Mesenchymal stem cell (in vitro differentiated cells and primary cell): ENCODE results near the gene RABAC1.

ENCODE experiments used
- DNase-seq: peaks from one replicate; pipeline ENCODE4 v3.0.0-alpha.2; 2013
- H2AFZ ChIP-seq: one replicate; pipeline ENCODE4 v1.6.1; 2013; ENCODE audit warnings: low read depth, mild to moderate bottlenecking, control low read depth, inconsistent platforms, low read length, moderate library complexity
- H2AK5ac ChIP-seq: 2 replicates; pipeline ENCODE4 v1.6.1; 2013; ENCODE audit warnings: low read length, moderate library complexity, mild to moderate bottlenecking, inconsistent platforms; ENCODE audit not compliant: severe bottlenecking
- H2BK120ac ChIP-seq: one replicate; pipeline ENCODE4 v1.6.1; 2013; ENCODE audit warnings: low read depth, mild to moderate bottlenecking, inconsistent platforms, low read length, moderate library complexity
- H2BK12ac ChIP-seq, 2 experiments: one replicate each; pipeline ENCODE4 v1.6.1; 2013; ENCODE audit warnings: inconsistent platforms in 2 of 2, low read length in 2 of 2, mild to moderate bottlenecking in 2 of 2, moderate library complexity in 2 of 2, control low read depth in 1 of 2
- H2BK15ac ChIP-seq: one replicate; pipeline ENCODE4 v1.6.1; 2013; ENCODE audit warnings: mild to moderate bottlenecking, low read depth, inconsistent platforms; ENCODE audit not compliant: poor library complexity, severe bottlenecking
- H2BK5ac ChIP-seq: 2 replicates; pipeline ENCODE4 v1.6.1; 2013; ENCODE audit warnings: low read depth, mild to moderate bottlenecking, low read length, control low read depth, inconsistent platforms; ENCODE audit not compliant: poor library complexity, severe bottlenecking
- H3K14ac ChIP-seq, 2 experiments: one replicate each; pipeline ENCODE4 v1.6.1; 2013; ENCODE audit warnings: inconsistent platforms in 2 of 2, low read length in 2 of 2, control low read depth in 1 of 2, mild to moderate bottlenecking in 1 of 2, moderate library complexity in 1 of 2
- H3K18ac ChIP-seq, 2 experiments: one replicate each; pipeline ENCODE4 v1.6.1; 2013; ENCODE audit warnings: inconsistent platforms in 2 of 2, low read length in 2 of 2, control low read depth in 1 of 2, low read depth in 1 of 2, mild to moderate bottlenecking in 1 of 2
- H3K23ac ChIP-seq, 2 experiments: one replicate each; pipeline ENCODE4 v1.6.1; 2013; ENCODE audit warnings: inconsistent platforms in 2 of 2, low read length in 2 of 2, mild to moderate bottlenecking in 2 of 2, moderate library complexity in 2 of 2, control low read depth in 1 of 2
- H3K27ac ChIP-seq: 2 replicates; pipeline ENCODE4 v1.5.1; 2013; ENCODE audit warnings: mild to moderate bottlenecking, moderate library complexity, low read length, control low read depth, inconsistent platforms; ENCODE audit not compliant: poor library complexity, severe bottlenecking
- H3K27me3 ChIP-seq, 2 experiments: 2 replicates each; pipeline versions ENCODE4 v1.6.1 to v1.7.0; 2013; ENCODE audit warnings: low read length in 2 of 2, mild to moderate bottlenecking in 2 of 2, moderate library complexity in 2 of 2, control low read depth in 1 of 2, inconsistent platforms in 1 of 2; ENCODE audit not compliant: control insufficient read depth in 1 of 2, insufficient read depth in 1 of 2
- H3K36me3 ChIP-seq, 2 experiments: 2 replicates each; pipeline versions ENCODE4 v1.6.1 to v1.7.0; 2013; ENCODE audit warnings: low read length in 2 of 2, control low read depth in 1 of 2, inconsistent platforms in 1 of 2, low read depth in 1 of 2, mild to moderate bottlenecking in 1 of 2; ENCODE audit not compliant: insufficient read depth in 2 of 2, control insufficient read depth in 1 of 2
- H3K4ac ChIP-seq, 2 experiments: one replicate each; pipeline ENCODE4 v1.6.1; 2013; ENCODE audit warnings: inconsistent platforms in 2 of 2, low read length in 2 of 2, mild to moderate bottlenecking in 2 of 2, moderate library complexity in 2 of 2, control low read depth in 1 of 2, low read depth in 1 of 2
- H3K4me1 ChIP-seq: 2 replicates; pipeline ENCODE4 v1.6.1; 2013; ENCODE audit warnings: low read depth, low read length, control low read depth; ENCODE audit not compliant: control insufficient read depth, insufficient read depth
- H3K4me2 ChIP-seq: 2 replicates; pipeline ENCODE4 v1.6.1; 2013; ENCODE audit warnings: low read length, mild to moderate bottlenecking, inconsistent platforms; ENCODE audit not compliant: poor library complexity, severe bottlenecking
- H3K4me3 ChIP-seq, 2 experiments: 2 replicates each; pipeline versions ENCODE4 v1.5.1 to v1.7.0; 2013; ENCODE audit warnings: low read length in 2 of 2, mild to moderate bottlenecking in 2 of 2, control low read depth in 1 of 2, low read depth in 1 of 2; ENCODE audit not compliant: insufficient read depth in 1 of 2
- H3K79me1 ChIP-seq: replicated peaks from 2 replicates; pipeline ENCODE4 v1.6.1; 2013; ENCODE audit warnings: mild to moderate bottlenecking, control low read depth, low read length, inconsistent platforms; ENCODE audit not compliant: poor library complexity, severe bottlenecking
- H3K9ac ChIP-seq: 2 replicates; pipeline ENCODE4 v1.7.0; 2013; ENCODE audit warnings: mild to moderate bottlenecking, low read length, moderate library complexity
- H3K9me3 ChIP-seq: 2 replicates; pipeline ENCODE4 v1.7.0; 2013; ENCODE audit warnings: mild to moderate bottlenecking, low read length; ENCODE audit not compliant: control insufficient read depth
- H4K8ac ChIP-seq: one replicate; pipeline ENCODE4 v1.6.1; 2013; ENCODE audit warnings: inconsistent platforms, mild to moderate bottlenecking, low read length, moderate library complexity
- H4K91ac ChIP-seq: one replicate; pipeline ENCODE4 v1.6.1; 2013; ENCODE audit warnings: mild to moderate bottlenecking, low read length, inconsistent platforms
- WGBS: methylation state at CpG from one replicate; pipeline ENCODE4 v1.1.7; 2013; ENCODE audit warnings: mixed read lengths; 5-methylcytosine and 5-hydroxymethylcytosine counted together

The RABAC1 gene

DNA sequence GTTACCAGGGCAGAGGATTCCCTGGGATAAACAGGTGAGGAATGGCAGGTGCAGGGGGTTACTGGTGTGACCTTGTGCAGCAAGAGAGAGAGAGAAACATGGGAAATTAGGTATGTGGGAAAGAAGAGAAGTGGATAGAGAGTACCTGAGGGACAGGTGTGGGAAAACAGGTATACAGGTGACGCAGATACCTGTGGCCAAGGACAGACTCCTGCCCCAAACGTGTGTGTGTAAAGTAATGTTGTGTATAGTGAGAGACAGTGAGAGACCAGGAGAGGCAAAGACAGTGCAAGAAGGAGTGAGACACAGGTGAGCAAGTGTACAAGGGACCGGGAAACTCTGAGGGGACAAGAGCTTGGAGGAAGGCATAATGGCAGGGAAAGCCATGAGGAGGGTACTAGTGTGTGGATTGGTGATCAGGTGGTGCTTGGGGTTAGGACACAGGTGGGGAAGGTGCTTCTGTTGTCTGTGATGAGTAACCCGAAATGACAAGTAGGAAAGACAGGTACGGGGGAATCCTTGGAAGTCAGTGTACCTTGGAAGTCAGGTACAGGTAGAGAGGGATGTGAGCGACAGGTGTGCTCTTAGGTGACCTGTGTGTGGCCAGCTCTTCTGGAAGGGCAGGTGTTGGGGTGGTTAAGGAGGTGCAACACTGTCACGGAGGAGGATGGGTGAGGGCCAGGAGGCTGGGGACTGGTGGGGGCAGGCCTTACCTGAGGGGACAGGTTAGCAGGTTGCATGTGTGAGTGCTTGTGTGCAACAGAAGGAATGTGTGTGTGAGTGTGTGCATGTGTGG, 33.7 kb downstream of the RABAC1 start:
- 40% methylated on average over 7 of the region's 7 CpGs for WGBS
- Histone ChIP-seq H4K91ac (no peak overlapping the region), H2BK15ac (no peak overlapping the region), H3K27ac (no peak overlapping the region), H3K4me1 (peaks cover 13% of the 10 kb centered on the region), H3K9me3 (peaks cover 6% of the 10 kb centered on the region), H2BK120ac (no peak overlapping the region), H3K4ac (no peak overlapping the region), H3K36me3 (no peaks in the 10 kb centered on the region), H3K27me3 (peaks cover 84 to 88% of the 10 kb centered on the region in 2 experiments), H4K8ac (no peak overlapping the region), H3K4me3 (no peak overlapping the region), H2AK5ac (no peak overlapping the region), H3K4me2 (no peak overlapping the region), H3K79me1 (no peaks in the 10 kb centered on the region), H2AFZ (no peak overlapping the region), H3K18ac (no peak overlapping the region), H3K9ac (no peak overlapping the region), H3K14ac (no peak overlapping the region), H2BK5ac (no peak overlapping the region), H3K23ac (no peak overlapping the region), H2BK12ac (no peak overlapping the region)
- DNase-seq, result no peak

GRCh38 chr19:41924151-41925145, 34.7 kb downstream of the RABAC1 start:
- no peaks in the 10 kb centered on the region for H3K79me1 ChIP-seq
- H4K91ac ChIP-seq, result no peak overlapping the region
- H2AK5ac ChIP-seq, result no peak overlapping the region
- no peak overlapping the region for H3K4ac ChIP-seq
- H2BK120ac ChIP-seq, result no peak overlapping the region
- H4K8ac ChIP-seq, result no peak overlapping the region
- H3K27me3 ChIP-seq, result peaks cover 79% of the 10 kb centered on the region in 2 experiments
- H3K4me1 ChIP-seq, result peaks cover 13% of the 10 kb centered on the region
- WGBS, result 60% methylated on average over 11 of the region's 13 CpGs
- H3K23ac ChIP-seq, result no peak overlapping the region
- H3K18ac ChIP-seq, result no peak overlapping the region
- no peaks in the 10 kb centered on the region for H3K36me3 ChIP-seq
- H3K14ac ChIP-seq, result no peak overlapping the region
- H3K27ac ChIP-seq, result no peak overlapping the region
- no peak overlapping the region for H2AFZ ChIP-seq
- H3K4me3 ChIP-seq, result no peak overlapping the region
- no peak overlapping the region for H2BK12ac ChIP-seq
- H3K9ac ChIP-seq, result no peak overlapping the region
- no peak for DNase-seq
- H2BK5ac ChIP-seq, result no peak overlapping the region
- H3K4me2 ChIP-seq, result no peak overlapping the region
- H3K9me3 ChIP-seq, result peaks cover 6% of the 10 kb centered on the region
- no peak overlapping the region for H2BK15ac ChIP-seq

- Histone ChIP-seq H3K27ac (no peak overlapping the region), H3K4me1 (peaks cover 2% of the 10 kb centered on the region), H3K23ac (no peak overlapping the region), H3K4me3 (no peak overlapping the region), H3K79me1 (no peaks in the 10 kb centered on the region), H2AK5ac (no peak overlapping the region), H3K36me3 (no peaks in the 10 kb centered on the region), H3K14ac (no peak overlapping the region), H2BK5ac (no peak overlapping the region), H2BK15ac (no peak overlapping the region), H3K9ac (no peak overlapping the region), H2BK12ac (no peak overlapping the region), H2AFZ (no peak overlapping the region), H3K9me3 (peaks cover 6% of the 10 kb centered on the region), H4K8ac (no peak overlapping the region), H3K27me3 (peaks cover 77 to 83% of the 10 kb centered on the region in 2 experiments), H4K91ac (no peak overlapping the region), H3K4me2 (no peak overlapping the region), H3K18ac (no peak overlapping the region), H2BK120ac (no peak overlapping the region), H3K4ac (no peak overlapping the region)
- 49% methylated on average over 3 of the region's 6 CpGs for WGBS
- no peak for DNase-seq
Observed at GRCh38 chr19:41923045-41923788, 35.9 kb downstream of the RABAC1 start.
